ENCODE results near the gene ARVCF. TPM values are rescaled to one million over a fixed set of nuclear protein-coding genes. Genes with fewer than 3 reads are reported as not detected.

The ARVCF gene
- total and polyA plus RNA-seq, 9 of the 15 experiments (the other 6 are each of a cell fraction or from before 2014, with no cell fraction given): 0.03 to 97.4 (median 15.6) TPM

DNA sequence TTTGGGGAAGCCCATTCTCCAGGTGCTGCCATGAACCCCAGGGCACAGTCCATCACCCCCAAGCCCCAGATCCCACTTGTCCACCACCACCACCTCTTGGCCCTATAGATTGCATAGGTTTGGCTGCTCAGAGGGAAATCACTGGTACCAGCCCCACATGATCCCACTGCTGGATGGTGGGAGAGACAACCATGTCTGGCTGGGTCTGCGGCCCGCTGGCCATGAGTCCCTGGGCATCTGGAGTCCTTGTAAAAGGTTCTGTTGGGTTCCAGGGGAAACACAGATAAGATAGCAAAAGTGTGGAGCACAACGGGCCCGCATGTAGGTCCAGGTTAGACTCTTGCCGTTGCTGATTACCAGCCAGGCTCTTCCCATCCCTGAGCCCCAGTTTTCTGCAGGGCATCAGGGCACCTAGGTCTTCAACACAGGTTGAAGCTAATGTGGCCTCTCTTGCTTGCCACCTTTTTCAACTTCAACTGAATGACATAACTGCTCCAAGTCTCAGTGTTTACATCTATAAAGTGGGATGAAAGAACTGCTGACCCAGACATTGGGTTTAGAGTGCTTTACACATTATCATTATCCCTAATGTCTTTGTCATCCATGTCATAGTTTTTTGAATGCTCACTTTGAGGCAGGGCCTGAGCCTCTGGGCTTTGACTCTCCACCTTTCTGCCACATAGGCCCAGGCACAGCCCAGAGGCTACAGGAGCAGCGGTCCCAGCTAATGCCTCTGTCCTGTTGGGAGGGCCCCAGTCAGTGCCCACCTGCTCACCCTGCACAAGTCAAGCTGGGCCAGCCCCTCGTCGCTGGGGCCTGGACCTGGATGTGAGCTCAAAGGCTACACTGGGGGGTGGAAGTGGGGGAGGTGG lies 3.3 kb upstream of the ARVCF start (continued):
- TF ChIP-seq, protein P1, sequence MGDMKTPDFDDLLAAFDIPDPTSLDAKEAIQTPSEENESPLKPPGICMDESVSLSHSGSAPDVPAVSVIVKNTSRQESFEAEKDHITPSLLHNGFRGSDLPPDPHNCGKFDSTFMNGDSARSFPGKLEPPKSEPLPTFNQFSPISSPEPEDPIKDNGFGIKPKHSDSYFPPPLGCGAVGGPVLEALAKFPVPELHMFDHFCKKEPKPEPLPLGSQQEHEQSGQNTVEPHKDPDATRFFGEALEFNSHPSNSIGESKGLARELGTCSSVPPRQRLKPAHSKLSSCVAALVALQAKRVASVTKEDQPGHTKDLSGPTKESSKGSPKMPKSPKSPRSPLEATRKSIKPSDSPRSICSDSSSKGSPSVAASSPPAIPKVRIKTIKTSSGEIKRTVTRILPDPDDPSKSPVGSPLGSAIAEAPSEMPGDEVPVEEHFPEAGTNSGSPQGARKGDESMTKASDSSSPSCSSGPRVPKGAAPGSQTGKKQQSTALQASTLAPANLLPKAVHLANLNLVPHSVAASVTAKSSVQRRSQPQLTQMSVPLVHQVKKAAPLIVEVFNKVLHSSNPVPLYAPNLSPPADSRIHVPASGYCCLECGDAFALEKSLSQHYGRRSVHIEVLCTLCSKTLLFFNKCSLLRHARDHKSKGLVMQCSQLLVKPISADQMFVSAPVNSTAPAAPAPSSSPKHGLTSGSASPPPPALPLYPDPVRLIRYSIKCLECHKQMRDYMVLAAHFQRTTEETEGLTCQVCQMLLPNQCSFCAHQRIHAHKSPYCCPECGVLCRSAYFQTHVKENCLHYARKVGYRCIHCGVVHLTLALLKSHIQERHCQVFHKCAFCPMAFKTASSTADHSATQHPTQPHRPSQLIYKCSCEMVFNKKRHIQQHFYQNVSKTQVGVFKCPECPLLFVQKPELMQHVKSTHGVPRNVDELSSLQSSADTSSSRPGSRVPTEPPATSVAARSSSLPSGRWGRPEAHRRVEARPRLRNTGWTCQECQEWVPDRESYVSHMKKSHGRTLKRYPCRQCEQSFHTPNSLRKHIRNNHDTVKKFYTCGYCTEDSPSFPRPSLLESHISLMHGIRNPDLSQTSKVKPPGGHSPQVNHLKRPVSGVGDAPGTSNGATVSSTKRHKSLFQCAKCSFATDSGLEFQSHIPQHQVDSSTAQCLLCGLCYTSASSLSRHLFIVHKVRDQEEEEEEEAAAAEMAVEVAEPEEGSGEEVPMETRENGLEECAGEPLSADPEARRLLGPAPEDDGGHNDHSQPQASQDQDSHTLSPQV (IDR thresholded peaks at IDR 0.05): no peak
- TF ChIP-seq ETV6 (IDR thresholded peaks at IDR 0.05; ENCODE audit: borderline replicate concordance in 1 of 2, low read depth in 2 of 2, low read length in 1 of 2): 0 out of 4 replicates have a peak, but pooled peaks of 1 of the 2 experiments have one; percentile 5
- TF ChIP-seq ETV6 (CRISPR knock-in tag; IDR thresholded peaks at IDR 0.05; ENCODE audit: borderline replicate concordance): no peak
- TF ChIP-seq MAFK (IDR thresholded peaks at IDR 0.05; ENCODE audit: low read length): 0 out of 2 replicates have a peak, but pooled peaks have one; percentile 14
- TF ChIP-seq, protein P2, sequence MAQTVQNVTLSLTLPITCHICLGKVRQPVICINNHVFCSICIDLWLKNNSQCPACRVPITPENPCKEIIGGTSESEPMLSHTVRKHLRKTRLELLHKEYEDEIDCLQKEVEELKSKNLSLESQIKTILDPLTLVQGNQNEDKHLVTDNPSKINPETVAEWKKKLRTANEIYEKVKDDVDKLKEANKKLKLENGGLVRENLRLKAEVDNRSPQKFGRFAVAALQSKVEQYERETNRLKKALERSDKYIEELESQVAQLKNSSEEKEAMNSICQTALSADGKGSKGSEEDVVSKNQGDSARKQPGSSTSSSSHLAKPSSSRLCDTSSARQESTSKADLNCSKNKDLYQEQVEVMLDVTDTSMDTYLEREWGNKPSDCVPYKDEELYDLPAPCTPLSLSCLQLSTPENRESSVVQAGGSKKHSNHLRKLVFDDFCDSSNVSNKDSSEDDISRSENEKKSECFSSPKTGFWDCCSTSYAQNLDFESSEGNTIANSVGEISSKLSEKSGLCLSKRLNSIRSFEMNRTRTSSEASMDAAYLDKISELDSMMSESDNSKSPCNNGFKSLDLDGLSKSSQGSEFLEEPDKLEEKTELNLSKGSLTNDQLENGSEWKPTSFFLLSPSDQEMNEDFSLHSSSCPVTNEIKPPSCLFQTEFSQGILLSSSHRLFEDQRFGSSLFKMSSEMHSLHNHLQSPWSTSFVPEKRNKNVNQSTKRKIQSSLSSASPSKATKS (CRISPR knock-in tag; IDR thresholded peaks at IDR 0.05): no peak
- TF ChIP-seq MCM3 (IDR thresholded peaks at IDR 0.05): no peak
- no peak for TF ChIP-seq POLR2H (tag; IDR thresholded peaks at IDR 0.05; ENCODE audit: low read depth)
- no peak for TF ChIP-seq GATAD2B (IDR thresholded peaks at IDR 0.05; ENCODE audit: borderline replicate concordance)
- TF ChIP-seq KDM1A (IDR thresholded peaks at IDR 0.05): no peak
- TF ChIP-seq PRPF4 (IDR thresholded peaks at IDR 0.05; ENCODE audit: insufficient read depth, low read depth, low read length, poor library complexity, severe bottlenecking): no peak
- TF ChIP-seq, protein P3, sequence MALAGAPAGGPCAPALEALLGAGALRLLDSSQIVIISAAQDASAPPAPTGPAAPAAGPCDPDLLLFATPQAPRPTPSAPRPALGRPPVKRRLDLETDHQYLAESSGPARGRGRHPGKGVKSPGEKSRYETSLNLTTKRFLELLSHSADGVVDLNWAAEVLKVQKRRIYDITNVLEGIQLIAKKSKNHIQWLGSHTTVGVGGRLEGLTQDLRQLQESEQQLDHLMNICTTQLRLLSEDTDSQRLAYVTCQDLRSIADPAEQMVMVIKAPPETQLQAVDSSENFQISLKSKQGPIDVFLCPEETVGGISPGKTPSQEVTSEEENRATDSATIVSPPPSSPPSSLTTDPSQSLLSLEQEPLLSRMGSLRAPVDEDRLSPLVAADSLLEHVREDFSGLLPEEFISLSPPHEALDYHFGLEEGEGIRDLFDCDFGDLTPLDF (CRISPR knock-in tag; IDR thresholded peaks at IDR 0.05): peak; percentile 56
- no peak for TF ChIP-seq PYGO2 (tag; IDR thresholded peaks at IDR 0.05)
- no peak for TF ChIP-seq JUN (IDR thresholded peaks at IDR 0.05; ENCODE audit: borderline replicate concordance, low read depth, low read length)
- TF ChIP-seq JUN (CRISPR knock-in tag; IDR thresholded peaks at IDR 0.05; ENCODE audit: borderline replicate concordance): no peak
- TF ChIP-seq MAFF (IDR thresholded peaks at IDR 0.05; ENCODE audit: low read length): 0 out of 2 replicates have a peak, but pooled peaks have one; percentile 19
- no peak for TF ChIP-seq KLF6 (CRISPR knock-in tag; IDR thresholded peaks at IDR 0.05; ENCODE audit: borderline replicate concordance)
- TF ChIP-seq SMAD1 (IDR thresholded peaks at IDR 0.05; ENCODE audit: low read depth, low read length, partially characterized antibody): peak; percentile 17
- TF ChIP-seq ZNF24 (IDR thresholded peaks at IDR 0.05): no peak
- peak; percentile 55; the same call in 1 of the 2 replicates for TF ChIP-seq TEAD2 (tag; IDR thresholded peaks at IDR 0.05)
- TF ChIP-seq RBBP5 (IDR thresholded peaks at IDR 0.05; ENCODE audit: borderline replicate concordance, insufficient read depth, low read length, poor library complexity, severe bottlenecking): peak; percentile 36

Data from K562 (cell line).